Measurements from ENCODE around the gene ISCA2.

The ISCA2 gene

DNA sequence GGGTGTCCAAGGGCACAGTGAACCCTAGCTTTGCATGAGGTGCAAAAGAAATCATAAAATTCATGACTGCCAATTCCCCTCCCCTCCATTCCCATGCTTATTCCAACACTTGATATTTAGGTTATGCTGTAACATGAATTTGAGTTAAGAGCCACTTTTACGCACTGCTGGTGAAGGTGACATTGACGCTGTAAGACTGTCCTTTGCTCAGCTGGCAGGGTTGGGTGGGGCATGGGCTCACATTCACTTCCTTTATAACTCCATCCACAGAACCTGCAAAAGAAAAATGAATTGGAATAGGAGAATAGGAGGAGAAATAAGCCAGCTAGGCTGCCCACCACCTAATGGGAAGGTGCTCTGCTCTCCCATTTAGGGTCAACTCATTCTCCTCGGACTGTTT lies 7.4 kb upstream of the ISCA2 start:
- DNase-seq: no peak

DNA sequence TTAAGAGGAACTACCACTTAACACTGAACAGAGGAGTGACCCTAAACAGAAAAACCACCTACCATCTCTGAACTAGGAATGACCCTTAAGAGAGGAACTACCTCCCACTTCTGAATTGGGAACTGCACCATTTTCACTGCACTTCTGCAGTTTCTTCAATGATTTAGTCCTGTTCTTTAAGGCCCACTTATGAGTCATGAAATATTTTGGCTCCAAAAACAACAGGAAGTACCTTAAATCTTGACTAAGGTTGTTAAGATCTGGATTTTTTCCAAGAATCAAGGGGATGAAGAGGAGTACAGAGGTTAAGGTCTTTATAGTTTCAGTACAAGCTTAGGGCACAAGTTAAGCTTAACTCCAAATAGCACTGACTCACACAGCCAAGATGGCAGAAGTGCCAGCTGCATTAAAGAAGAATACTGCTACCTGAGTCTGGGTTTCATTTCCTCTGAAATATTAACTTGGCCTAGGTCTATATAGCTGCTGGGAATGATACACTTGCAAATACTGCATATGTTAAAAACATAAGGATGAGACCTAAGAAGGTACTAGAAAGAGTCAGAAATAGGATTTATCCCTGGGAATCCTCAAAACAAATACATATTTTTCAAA lies 4.7 kb upstream of the ISCA2 start:
- DNase-seq: no peak

DNA sequence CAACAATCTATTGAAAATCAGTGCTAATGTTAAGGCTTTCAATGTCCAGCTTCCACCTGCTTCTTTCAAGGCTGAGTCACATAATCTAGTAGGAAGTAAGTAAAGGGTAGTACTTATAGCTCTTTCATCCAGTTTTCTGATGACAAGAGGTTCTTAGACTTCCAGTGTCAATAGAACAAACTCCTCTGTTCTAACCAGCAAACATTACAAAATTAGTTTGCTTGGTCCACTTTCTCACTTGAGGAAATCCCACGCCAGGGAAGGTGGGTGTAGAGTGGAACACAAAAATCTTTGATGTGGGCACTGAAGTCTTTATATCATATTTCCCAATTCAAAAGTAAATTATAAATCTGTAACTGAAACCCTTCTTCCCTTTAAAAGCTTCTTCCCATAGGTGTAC lies 3.1 kb upstream of the ISCA2 start:
- DNase-seq: no peak

DNA sequence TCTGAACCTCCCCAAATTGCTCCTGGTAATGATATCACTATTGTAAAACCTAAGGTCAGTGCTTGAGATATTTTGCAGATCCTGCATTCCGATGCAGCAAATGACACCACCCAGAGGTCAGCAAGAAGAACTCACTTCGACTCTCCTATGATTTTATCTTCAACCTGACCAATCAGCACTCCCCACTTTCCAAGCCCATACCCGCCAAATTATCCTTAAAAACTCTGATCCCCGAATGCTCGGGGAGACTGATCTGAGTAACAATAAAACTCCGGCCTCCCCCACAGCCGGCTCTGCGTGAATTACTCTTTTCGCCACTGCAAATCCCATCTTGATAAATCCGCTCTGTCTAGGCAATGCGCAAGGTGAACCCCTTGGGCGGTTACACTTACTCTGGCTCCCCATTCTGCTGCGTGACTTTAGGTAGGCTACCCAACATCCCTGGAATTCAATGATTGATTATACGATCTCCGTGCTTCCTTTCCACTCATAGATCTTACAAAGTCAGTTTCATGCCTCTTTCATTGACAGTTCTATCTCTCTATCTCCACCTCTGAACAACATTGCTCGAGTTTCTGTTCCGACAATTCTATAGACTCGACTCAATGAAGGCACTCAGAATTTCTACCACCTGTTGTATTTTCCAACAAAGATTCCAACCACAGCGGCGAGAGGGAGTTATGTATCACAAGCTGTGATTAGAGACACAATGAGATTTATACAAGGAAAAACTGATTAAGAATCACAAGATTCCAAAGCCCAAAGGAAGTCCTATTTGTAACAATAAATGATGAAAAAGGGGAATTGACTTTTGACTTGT lies 1.4 kb upstream of the ISCA2 start:
- no peak for DNase-seq

DNA sequence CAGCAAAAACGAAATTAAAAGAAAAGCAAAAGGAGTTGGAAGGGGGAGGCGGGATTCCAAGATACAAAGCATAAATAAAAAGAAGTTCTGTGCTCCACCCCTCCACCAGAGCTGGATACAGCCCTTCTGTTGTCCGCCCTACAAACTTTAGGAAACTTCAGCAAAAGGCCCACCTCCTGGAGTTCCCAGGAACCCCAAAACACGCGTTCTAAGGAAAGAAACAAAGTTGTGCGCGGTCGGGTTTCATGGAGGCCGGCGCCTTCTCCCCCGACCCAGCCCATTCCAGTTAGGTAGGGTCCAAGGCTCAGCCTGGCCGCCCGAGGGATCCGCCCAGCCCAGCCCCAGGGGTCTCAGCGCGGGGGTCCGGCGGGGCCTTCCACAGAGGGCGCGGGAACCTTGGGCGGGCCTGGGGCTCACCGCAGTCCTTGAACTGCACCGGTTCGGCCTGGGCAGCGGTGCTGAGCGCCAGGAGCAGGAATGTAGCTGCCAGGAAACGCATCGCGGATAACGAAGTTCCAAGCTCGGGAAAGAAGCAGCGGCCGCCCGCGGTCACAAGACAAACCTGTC lies 706 bp upstream of the ISCA2 start, which contains the start of gene NPC2:
Gene NPC2, minus strand, starts transcription at position 530 of the 567 bp plus-strand sequence. Its CDS starts 31 bp downstream, at position 499.
- no peak for DNase-seq

DNA sequence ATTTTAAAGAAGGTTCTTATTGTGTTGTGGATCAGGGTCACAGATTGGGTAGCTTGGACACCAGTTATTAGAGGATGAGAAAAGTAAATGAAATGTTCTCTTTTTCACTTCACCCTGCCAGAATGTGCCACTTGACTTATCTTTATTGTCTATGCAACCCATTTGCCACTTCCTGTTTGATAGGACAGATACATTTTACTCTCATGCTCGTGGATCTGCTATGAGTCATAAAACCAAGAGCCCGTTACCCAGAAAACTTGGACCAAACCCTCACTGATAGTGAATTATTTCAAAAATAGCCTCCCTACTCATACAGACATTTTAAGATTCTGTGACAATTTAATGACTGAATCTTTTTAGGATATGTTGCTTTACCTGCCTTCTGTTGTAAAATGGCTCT lies 1.8 kb downstream of the ISCA2 start:
- DNase-seq: no peak

DNA sequence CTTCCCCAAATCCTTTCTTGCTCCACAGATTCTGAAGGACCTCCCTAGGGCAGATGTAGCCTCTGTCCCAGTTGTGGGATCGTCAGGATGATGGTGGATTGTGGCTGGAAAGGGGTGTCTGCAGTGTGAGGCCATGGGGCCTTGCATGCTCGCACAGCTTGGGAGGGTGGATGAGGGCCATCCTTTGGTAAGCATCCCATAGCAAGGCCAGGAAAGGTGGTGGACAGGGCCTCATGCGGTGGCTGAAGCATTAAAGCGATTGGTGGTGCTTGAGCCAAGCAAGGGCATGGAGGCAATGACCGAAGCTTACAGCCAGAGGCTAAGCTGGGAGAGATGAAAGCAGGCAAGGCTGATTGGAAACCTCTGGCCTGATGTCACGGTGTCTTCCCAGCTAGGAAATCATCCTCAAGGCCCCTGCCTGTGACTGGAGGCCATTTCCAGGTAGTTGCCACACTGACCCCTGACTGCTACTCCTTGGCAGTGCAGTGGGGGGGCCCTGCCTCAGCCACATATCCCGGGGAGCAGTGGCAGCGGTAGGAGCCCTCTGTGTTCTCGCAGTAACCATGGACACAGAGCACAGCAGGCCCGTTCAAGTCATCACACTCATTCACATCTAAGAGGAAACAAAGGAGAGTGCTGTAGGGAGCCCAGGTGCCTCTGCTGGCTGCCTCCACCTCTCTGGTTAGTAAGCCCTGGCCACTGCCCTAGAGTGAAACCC lies 7.0 kb downstream of the ISCA2 start:
- no peak for DNase-seq

DNA sequence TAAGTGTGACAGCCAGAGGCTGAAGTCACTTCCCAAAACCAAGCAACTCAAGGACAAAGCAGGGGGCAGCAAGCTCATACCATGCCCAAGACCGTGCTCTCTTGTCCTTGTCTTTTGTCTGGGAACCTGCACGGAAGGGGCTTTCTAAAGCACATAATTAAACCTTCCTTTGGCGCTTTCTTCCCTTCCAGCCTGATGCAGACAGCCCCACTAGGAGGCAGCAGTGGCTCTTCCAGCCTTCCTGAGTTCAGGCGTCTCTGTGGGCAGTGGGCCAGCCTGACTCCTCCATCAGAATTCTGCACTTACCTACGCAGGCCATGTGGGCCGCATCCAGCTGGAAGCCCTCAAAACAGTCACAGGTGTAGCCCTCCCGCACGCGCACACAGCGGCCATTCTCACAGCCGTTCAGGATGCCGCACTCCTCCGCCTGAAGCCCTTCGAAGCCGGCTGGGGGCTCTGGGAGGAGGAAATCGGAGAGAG lies 7.6 kb downstream of the ISCA2 start:
- no peak for DNase-seq

DNA sequence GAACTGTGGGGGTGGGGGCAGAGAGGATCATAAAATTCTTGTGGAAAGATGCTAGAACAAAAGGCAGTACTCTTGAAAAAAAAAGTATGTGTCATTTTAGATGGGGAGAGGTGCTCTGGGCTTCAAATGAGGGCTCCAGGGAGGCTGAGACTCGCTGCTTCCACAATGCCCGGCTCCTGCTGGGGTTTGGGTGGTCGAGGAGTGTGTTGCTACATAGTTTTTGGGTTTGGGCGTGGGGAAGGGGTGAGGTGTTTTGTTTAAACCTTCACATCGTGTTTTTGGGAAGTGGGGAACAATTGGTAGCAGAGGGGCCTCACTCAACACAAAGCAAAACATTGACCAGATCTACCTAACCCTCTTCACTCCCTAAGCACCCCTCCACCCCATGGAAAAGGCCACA lies 8.1 kb downstream of the ISCA2 start:
- no peak for DNase-seq

DNA sequence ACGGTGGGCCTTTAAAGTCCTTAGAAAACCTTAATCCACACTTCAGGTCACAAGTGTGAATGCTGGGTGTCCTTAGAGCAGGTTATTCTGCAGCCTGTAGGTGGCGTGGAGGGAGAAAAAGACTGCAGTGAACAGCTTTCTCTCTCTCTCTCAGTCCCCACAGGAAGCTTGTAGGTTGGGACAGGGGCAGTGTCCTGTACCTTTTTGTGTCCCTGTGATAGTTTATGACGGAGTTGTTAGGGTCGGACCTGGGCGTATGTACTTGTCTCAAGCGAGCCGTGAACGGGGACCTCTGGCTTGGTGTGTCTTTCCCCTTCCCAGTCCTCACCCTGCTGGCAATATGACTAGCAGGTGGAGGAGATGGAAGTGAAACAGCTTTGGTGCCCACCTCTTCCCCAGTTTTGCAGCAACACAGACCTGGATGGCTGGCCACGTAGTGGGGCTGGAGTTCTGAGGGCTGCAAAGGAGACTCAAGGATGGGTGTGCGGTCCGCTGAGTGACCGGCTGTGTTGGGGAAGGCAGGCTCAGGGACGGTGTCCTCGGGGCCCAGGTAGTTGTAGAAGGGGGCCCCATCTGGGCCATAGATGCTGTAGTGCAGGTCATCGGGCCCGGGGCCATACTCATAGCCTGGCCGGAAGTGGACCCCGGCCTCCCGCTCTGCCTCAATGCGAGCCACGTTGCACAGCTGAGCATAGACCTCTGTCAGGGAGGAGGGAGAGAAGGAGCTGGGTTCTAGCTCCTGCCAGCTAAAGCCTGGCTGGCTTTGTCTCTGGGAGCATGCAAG lies 8.9 kb downstream of the ISCA2 start:
- DNase-seq: no peak

DNA sequence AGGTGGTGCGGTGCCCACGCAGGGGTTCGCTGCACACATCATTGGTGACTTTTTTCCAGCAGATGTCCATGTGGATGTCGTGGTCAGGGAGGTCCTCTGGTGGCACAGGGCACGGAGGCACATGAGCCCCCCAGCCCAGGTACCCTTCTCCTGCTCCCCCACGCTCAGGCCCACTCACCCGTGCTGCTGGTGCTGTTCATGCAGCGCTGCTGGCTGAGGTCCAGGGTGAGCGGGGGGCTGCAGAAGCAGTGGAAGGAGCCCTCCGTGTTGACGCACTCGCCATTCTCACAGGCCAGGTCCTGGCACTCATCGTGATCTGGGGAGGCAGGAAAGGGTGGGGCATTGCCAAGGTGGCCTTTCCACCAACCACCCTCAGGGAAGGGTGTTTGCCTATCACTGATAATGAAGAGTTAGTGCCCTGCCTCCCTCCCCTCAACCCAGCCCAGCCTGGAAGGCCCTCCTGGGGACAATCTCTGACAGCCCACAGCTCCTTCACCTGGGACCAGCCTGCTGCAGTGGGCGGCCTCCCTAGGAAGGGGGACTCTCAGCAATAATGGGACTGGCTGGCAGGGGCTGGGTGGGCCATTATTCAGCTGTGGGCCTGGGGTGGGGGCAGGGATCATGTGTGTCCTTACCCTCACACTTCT lies 9.8 kb downstream of the ISCA2 start:
- no peak for DNase-seq

DNA sequence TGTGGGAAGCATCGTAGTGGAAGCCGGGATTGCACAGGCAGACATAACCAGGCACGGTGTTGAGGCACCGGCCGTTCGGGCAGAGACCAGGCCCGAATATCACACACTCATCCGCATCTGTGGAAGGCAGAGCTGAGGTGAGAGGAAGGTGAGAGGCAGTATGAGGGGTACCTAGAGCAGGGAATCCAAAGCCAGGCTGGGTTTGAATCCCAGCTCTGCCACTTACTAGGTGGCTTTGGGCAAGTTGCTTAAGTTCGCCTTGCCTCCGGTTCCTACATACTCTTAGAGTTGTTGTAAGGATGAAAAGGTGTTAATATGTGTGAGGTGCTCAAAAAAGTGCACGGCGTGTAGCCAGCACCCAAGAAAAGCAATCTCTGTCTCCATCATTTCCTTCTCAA lies 10.4 kb downstream of the ISCA2 start:
- no peak for DNase-seq

DNA sequence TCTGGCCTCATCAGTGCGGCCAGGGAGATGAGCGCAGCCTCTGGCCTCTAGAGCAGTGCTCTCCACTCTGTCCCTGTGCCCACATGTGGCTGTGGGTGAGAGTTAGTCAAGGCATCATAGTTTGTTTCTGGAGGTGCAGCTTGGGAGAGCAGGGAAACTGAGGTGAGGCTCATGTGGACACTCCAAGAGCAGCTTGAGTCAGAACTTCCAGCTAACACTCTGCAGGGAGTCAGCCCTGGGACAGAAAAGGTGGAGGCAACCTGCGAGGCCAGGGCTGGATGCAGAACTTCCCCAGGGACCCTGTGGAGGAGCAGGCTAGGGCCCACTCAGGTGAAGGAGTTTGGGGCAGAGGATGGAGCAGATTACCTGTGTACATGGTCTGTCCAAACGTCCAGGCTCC lies 10.8 kb downstream of the ISCA2 start:
- DNase-seq: peak; percentile 41

DNA sequence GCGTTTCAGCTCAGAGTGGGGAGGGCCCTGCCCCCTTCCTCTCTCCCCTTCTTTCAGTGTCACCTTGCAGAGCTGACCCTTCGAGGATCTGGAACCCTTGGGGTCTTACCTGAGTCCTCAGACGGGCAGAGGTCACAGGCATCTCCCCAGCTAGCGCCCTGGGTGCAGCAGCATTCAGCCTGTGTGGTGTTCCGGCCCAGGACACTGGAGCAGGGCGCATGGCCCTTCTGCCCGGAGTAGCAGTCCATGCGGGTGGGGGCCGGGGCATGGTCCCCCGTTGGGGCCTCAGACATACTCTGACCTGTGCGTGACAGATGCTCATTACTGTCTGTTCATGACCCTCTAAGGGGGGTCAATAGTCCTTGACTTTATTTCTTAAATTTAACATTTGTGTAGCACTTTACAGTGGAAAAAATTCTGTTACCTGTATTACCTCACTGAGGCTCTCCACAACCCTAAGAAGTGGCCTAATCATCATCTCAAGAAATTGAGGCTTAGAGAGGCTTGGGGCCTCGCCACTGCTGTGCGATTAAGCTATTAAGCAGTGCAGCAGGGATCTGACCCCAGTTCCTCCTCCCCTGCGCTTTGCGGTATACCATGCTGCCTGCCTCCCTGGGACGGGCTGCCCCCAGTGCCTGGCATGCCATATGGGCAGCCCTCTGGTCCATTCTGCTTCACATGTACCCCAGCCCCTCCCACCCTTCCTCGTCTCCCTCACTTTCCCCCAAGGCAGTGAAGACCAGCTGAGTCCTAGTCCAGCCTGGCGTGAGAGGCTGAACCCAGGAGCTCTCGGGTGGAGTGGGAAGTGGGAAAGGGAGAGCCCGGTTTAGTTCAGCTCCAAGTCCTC lies 11.5 kb downstream of the ISCA2 start:
- peak; percentile 50 for DNase-seq

DNA sequence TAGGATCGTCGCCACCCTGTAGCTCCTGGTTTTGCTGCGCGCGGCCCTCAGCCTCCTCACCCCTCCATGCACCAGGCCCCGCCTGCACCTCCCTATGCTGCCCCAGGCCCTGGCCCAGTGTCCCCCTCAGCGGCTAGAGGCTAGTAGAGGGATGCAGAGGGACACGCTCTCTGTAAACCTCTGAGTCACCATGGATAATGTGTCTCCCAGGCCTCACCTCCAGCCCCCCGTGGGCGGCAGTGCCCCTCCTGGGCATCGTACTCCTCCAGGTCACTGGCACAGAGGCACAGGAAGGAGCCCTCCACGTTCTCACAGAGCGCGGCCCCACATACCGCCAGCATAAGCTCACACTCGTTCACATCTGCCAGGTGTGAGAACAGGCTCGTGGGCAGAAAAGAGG lies 12.3 kb downstream of the ISCA2 start:
- DNase-seq: peak; percentile 48

DNA sequence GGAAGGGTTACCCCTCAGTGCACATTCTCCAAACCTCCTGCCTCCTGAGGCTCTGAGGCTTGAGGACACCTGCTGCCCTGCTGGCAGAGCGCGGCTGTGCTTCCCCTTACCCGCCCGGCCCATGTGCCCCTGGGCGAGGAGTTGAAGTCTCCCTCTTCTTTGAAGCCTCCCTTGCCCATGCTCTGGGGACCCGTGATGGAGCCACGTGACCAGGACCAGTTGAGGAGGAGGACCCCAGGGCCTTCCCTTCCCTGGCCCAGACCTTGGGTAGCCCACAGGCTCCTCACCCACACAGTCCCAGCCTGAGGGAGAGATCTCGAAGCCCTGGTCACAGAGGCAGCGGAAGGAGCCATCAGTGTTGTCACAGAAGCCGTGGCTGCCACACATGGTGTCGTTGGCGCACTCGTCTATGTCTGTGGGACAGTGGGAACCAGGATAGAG lies 12.9 kb downstream of the ISCA2 start:
- DNase-seq: peak; percentile 39

DNA sequence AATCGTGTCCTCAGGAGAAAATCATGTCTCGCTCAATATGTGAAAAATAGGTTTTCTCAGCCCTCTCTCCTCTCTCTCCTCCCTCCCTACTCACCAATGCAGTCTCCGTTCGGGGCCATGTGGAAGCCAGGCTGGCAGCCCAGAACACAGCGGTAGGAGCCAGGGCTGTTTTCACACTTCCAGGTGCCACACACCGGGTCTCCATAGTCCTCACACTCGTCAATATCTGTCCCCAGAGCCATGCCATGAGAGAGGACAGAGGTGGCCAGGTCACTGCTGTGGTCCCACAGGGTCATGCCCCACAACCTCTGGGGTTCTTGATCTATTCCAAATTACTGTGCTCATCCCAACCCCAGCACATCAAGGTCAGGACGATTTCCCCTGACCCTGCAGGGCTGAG lies 13.5 kb downstream of the ISCA2 start:
- DNase-seq: peak; percentile 38

DNA sequence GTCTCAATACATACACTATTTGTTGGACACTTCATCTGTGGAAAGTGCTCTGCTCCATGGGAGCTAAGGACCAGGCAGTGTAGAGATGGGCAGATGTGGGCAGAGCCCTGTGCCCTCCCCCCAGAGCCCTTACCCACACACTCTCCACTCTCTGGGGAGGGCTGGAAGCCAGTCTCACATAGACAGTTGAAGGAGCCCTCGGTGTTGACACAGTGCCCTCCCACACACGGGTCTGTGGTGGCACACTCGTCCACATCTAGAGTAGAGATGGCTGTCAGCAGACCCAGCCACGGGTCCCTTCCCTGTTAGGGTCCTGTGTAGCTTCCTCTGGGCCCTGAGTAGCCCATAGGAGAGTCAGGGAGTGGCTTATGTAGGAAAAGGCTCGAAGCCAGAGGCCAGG lies 14.3 kb downstream of the ISCA2 start:
- peak; percentile 53 for DNase-seq

DNA sequence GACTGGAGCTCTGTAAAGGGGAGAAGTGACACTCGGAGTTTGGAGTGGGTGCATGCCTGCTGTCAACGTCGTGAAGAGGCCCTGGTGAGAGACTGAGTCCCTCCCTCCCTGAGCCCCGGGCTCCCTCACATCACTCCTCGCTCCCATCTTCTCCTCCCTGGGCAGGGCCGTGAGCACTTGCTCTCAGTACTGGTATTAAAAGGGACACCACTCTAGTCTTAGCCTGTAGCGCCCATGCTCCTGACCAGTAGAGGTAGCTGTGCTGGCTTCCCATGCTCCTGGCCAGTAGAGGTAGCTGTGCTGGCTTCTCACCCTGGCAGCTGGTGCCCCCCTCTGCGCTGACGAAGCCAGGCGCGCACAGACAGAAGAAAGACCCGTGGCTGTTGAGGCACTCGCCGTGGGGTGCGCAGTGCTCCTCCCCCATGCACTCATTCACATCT lies 14.7 kb downstream of the ISCA2 start:
- peak; percentile 51 for DNase-seq

DNA sequence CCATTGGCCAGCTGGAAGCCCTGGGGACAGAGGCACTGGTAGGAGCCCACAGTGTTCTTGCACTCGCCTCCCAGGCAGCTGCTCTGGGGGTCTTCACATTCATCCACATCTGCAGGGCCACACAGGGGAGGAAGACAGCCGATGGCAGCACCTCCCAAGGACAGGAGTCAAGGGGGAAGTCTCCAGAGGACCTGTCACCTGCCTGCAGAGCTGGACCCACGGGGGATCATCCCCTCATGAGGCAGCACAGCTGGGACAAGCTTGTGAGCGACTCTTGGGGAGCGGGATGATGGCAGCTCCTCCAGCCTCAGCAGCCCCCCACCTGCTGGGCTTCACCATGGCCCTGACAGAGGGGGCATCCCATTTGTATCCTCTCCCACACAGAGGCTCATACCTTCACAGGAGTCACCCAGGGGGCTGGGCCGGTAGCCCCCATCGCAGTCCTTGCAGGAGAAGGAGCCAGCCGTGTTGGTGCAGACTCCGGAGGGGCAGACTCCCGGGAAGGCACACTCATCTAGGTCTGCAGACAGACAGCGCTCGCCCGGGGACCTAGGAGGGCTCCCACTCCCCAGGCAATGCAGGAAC lies 15.4 kb downstream of the ISCA2 start:
- DNase-seq: peak; percentile 53

Measured in activated effector memory CD4-positive, alpha-beta T cell treated with anti-CD3 and anti-CD28 coated beads, Interleukin-2, amount 50 U/mL, for 16 hours (primary cell).